ENCODE data around the gene ANLN.

Gene ANLN

DNA sequence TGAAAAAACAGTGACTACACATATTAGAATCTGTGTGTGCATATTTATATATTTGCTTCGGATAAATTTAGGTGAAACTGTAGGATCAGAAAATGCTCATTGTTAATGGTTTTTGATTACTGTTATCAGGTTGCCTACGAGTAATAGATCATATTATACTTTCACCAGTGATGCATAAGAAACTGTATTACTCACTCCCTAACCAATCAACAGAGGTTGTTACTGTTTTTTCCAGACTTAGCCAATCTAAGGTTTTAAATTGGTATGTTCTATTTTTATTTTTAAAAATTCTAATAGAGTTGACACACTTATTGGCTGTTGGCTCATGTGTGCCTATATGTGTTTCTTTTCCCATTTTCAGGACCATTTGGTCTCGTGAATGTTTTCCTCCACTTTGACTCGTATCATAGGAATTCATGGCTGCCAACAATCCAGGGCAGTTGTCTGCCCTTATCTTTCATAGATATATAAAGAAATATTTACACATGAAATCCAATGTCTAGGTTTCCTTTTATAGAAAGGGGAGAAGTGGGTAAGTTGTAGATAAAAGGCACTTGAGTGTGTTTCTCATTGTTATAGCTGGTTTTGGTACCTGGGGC, 59.2 kb downstream of the ANLN start:
- Histone ChIP-seq H3K9ac (ENCODE audit: low read depth, low read length) (no peak overlapping the region), H3K27ac (ENCODE audit: low read length) (no peak overlapping the region), H3K27me3 (ENCODE audit: insufficient read depth, low read length, poor library complexity) (no peaks in the 10 kb centered on the region), H2AFZ (ENCODE audit: low read depth, low read length) (no peak overlapping the region), H3K4me2 (ENCODE audit: insufficient read depth, low read length) (no peak overlapping the region), H3K36me3 (ENCODE audit: insufficient read depth, low read length) (peaks cover 94% of the 10 kb centered on the region), H4K20me1 (ENCODE audit: insufficient read depth, low read length) (no peaks in the 10 kb centered on the region), H3K79me2 (ENCODE audit: insufficient read depth, low read length) (no peaks in the 10 kb centered on the region), H3K4me1 (ENCODE audit: insufficient read depth, low read length) (no peaks in the 10 kb centered on the region), H3K4me3 (ENCODE audit: low read depth in 1 of 2, low read length in 2 of 2) (no peak overlapping the region), H3K9me3 (ENCODE audit: insufficient read depth, low read length, severe bottlenecking) (no peaks in the 10 kb centered on the region)
- no peak for TF ChIP-seq EZH2 (IDR thresholded peaks at IDR 0.05; ENCODE audit: borderline replicate concordance, low read depth, low read length, severe bottlenecking)
- no peak for ATAC-seq (ENCODE audit: insufficient read depth, low read depth)
- no peak for DNase-seq

GRCh38 chr7:36449685-36450084, 60.0 kb downstream of the ANLN start:
- Histone ChIP-seq H3K9ac (ENCODE audit: low read depth, low read length) (no peak overlapping the region), H3K4me3 (ENCODE audit: low read depth in 1 of 2, low read length in 2 of 2) (no peak overlapping the region), H4K20me1 (ENCODE audit: insufficient read depth, low read length) (no peaks in the 10 kb centered on the region), H2AFZ (ENCODE audit: low read depth, low read length) (no peak overlapping the region), H3K27me3 (ENCODE audit: insufficient read depth, low read length, poor library complexity) (no peaks in the 10 kb centered on the region), H3K27ac (ENCODE audit: low read length) (no peak overlapping the region), H3K79me2 (ENCODE audit: insufficient read depth, low read length) (no peaks in the 10 kb centered on the region), H3K4me2 (ENCODE audit: insufficient read depth, low read length) (no peak overlapping the region), H3K4me1 (ENCODE audit: insufficient read depth, low read length) (no peaks in the 10 kb centered on the region), H3K36me3 (ENCODE audit: insufficient read depth, low read length) (peaks cover 96% of the 10 kb centered on the region), H3K9me3 (ENCODE audit: insufficient read depth, low read length, severe bottlenecking) (no peaks in the 10 kb centered on the region)
- no peak for TF ChIP-seq CTCF (IDR thresholded peaks at IDR 0.05; ENCODE audit: borderline replicate concordance, extremely low read depth, low read length, poor library complexity, severe bottlenecking)
- TF ChIP-seq EZH2 (IDR thresholded peaks at IDR 0.05; ENCODE audit: borderline replicate concordance, low read depth, low read length, severe bottlenecking), result no peak
- ATAC-seq (ENCODE audit: insufficient read depth, low read depth) (no peak), DNase-seq (no peak)

DNA sequence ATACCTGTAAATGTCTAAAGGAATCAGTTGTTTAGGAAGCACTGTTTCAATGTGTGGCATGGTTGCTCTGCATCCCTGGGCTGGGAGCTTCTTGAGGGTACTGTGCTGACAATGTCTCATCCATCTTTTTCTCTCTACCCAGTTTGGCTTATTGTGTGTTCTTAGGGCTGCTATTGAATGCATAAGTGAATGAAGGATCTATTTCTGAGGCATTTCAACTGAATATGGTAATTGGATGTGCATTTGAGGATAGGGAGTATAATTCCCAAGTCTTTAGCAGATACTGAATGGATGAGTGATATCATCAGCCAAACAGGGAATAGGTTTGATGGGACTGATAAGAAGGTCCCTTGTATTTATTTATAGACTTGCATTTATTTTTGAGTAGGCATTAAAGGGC, 64.1 kb downstream of the ANLN start:
- Histone ChIP-seq H3K4me1 (ENCODE audit: insufficient read depth, low read length) (no peaks in the 10 kb centered on the region), H3K9ac (ENCODE audit: low read depth, low read length) (no peak overlapping the region), H3K4me2 (ENCODE audit: insufficient read depth, low read length) (no peak overlapping the region), H3K27me3 (ENCODE audit: insufficient read depth, low read length, poor library complexity) (no peaks in the 10 kb centered on the region), H2AFZ (ENCODE audit: low read depth, low read length) (no peak overlapping the region), H3K79me2 (ENCODE audit: insufficient read depth, low read length) (no peaks in the 10 kb centered on the region), H3K9me3 (ENCODE audit: insufficient read depth, low read length, severe bottlenecking) (no peaks in the 10 kb centered on the region), H3K36me3 (ENCODE audit: insufficient read depth, low read length) (peaks cover 59% of the 10 kb centered on the region), H3K27ac (ENCODE audit: low read length) (no peak overlapping the region), H4K20me1 (ENCODE audit: insufficient read depth, low read length) (no peaks in the 10 kb centered on the region), H3K4me3 (ENCODE audit: low read depth in 1 of 2, low read length in 2 of 2) (no peak overlapping the region)
- no peak for ATAC-seq (ENCODE audit: insufficient read depth, low read depth)
- DNase-seq, result no peak
- TF ChIP-seq EZH2 (IDR thresholded peaks at IDR 0.05; ENCODE audit: borderline replicate concordance, low read depth, low read length, severe bottlenecking) (no peak), CTCF (IDR thresholded peaks at IDR 0.05; ENCODE audit: borderline replicate concordance, extremely low read depth, low read length, poor library complexity, severe bottlenecking) (no peak)

- no peaks in the 10 kb centered on the region for H3K4me1 ChIP-seq (ENCODE audit: insufficient read depth, low read length)
- H3K79me2 ChIP-seq (ENCODE audit: insufficient read depth, low read length), result no peaks in the 10 kb centered on the region
- no peak for ATAC-seq (ENCODE audit: insufficient read depth, low read depth)
- no peaks in the 10 kb centered on the region for H3K9me3 ChIP-seq (ENCODE audit: insufficient read depth, low read length, severe bottlenecking)
- no peak overlapping the region for H3K4me3 ChIP-seq (ENCODE audit: low read depth in 1 of 2, low read length in 2 of 2)
- H3K27ac ChIP-seq (ENCODE audit: low read length), result no peak overlapping the region
- TF ChIP-seq EZH2 (IDR thresholded peaks at IDR 0.05; ENCODE audit: borderline replicate concordance, low read depth, low read length, severe bottlenecking) (no peak), CTCF (IDR thresholded peaks at IDR 0.05; ENCODE audit: borderline replicate concordance, extremely low read depth, low read length, poor library complexity, severe bottlenecking) (no peak)
- peaks cover 40% of the 10 kb centered on the region for H3K36me3 ChIP-seq (ENCODE audit: insufficient read depth, low read length)
- DNase-seq, result no peak
- no peak overlapping the region for H3K4me2 ChIP-seq (ENCODE audit: insufficient read depth, low read length)
- H2AFZ ChIP-seq (ENCODE audit: low read depth, low read length), result no peak overlapping the region
- no peaks in the 10 kb centered on the region for H4K20me1 ChIP-seq (ENCODE audit: insufficient read depth, low read length)
- no peaks in the 10 kb centered on the region for H3K27me3 ChIP-seq (ENCODE audit: insufficient read depth, low read length, poor library complexity)
- no peak overlapping the region for H3K9ac ChIP-seq (ENCODE audit: low read depth, low read length)
Observed at GRCh38 chr7:36455646-36456045, 66.0 kb downstream of the ANLN start.

All from DND-41 (cell line).